ENCODE measurements around the gene PRKCH.

Gene PRKCH

GRCh38 chr14:61346793-61347192 lies 25.4 kb downstream of the PRKCH start:
- Histone ChIP-seq H3K27ac (replicated peaks) (no peak overlapping the region), H3K27me3 (ENCODE audit: insufficient read depth, poor library complexity, severe bottlenecking) (no peaks in the 10 kb centered on the region), H3K4me3 (replicated peaks; ENCODE audit: insufficient read depth, low read length) (no peak overlapping the region)
- no peak for TF ChIP-seq CTCF (IDR thresholded peaks at IDR 0.05; ENCODE audit: insufficient read depth, low read length)
- TF ChIP-seq POLR2AphosphoS5 (IDR thresholded peaks at IDR 0.05; ENCODE audit: low read depth) = no peak
- no peak for TF ChIP-seq SPI1 (IDR thresholded peaks at IDR 0.05; ENCODE audit: borderline replicate concordance, low read depth)
- TF ChIP-seq REST (IDR thresholded peaks at IDR 0.05; ENCODE audit: insufficient replicate concordance, low read depth) = no peak
- no peak for TF ChIP-seq GABPA (IDR thresholded peaks at IDR 0.05; ENCODE audit: low read depth)
- no peak for DNase-seq (ENCODE audit: low read depth in 1 of 2, low spot score in 1 of 2)

- Histone ChIP-seq H3K27ac (replicated peaks) (no peak overlapping the region), H3K27me3 (ENCODE audit: insufficient read depth, poor library complexity, severe bottlenecking) (no peaks in the 10 kb centered on the region), H3K4me3 (replicated peaks; ENCODE audit: insufficient read depth, low read length) (no peak overlapping the region)
- TF ChIP-seq CTCF (IDR thresholded peaks at IDR 0.05; ENCODE audit: insufficient read depth, low read length) = no peak
- TF ChIP-seq SPI1 (IDR thresholded peaks at IDR 0.05; ENCODE audit: borderline replicate concordance, low read depth) = 0 out of 2 replicates have a peak, but pooled peaks have one; percentile 4
- no peak for DNase-seq (ENCODE audit: low read depth in 1 of 2, low spot score in 1 of 2)
These were observed 26.6 kb downstream of the PRKCH start for GRCh38 chr14:61347826-61348443.

GRCh38 chr14:61350427-61351270 lies 29.3 kb downstream of the PRKCH start:
- H3K27ac ChIP-seq (replicated peaks) = no peak overlapping the region
- no peaks in the 10 kb centered on the region for H3K27me3 ChIP-seq (ENCODE audit: insufficient read depth, poor library complexity, severe bottlenecking)
- no peak for DNase-seq (ENCODE audit: low read depth in 1 of 2, low spot score in 1 of 2)
- TF ChIP-seq SPI1 (IDR thresholded peaks at IDR 0.05; ENCODE audit: borderline replicate concordance, low read depth) = no peak
- TF ChIP-seq POLR2AphosphoS5 (IDR thresholded peaks at IDR 0.05; ENCODE audit: low read depth) = no peak
- no peak for TF ChIP-seq GABPA (IDR thresholded peaks at IDR 0.05; ENCODE audit: low read depth)
- no peak for TF ChIP-seq REST (IDR thresholded peaks at IDR 0.05; ENCODE audit: insufficient replicate concordance, low read depth)
- TF ChIP-seq CTCF (IDR thresholded peaks at IDR 0.05; ENCODE audit: insufficient read depth, low read length) = no peak
- no peak overlapping the region for H3K4me3 ChIP-seq (replicated peaks; ENCODE audit: insufficient read depth, low read length)
